NB4 (cell line): ENCODE measurements around the gene KXD1.

Experiments used
- DNase-seq: peaks from one replicate; pipeline ENCODE4 v3.0.0; 2010; ENCODE audit warnings: low read depth
- H3K4me3 ChIP-seq: one replicate; pipeline ENCODE4 v1.5.1; 2011; ENCODE audit warnings: mild to moderate bottlenecking, low read depth, low read length, moderate library complexity
- CTCF ChIP-seq: IDR thresholded peaks from one replicate; pipeline ENCODE4 v1.5.1; 2012; ENCODE audit warnings: low read depth, low read length
- MAX ChIP-seq: IDR thresholded peaks from 2 replicates; pipeline ENCODE4 v1.6.1; 2011; ENCODE audit warnings: low read depth, low read length
- MYC ChIP-seq: IDR thresholded peaks from 2 replicates; pipeline ENCODE4 v1.6.1; 2011; ENCODE audit warnings: low read depth, low read length
- POLR2A ChIP-seq: IDR thresholded peaks from 2 replicates; pipeline ENCODE4 v1.6.1; 2011; ENCODE audit warnings: mild to moderate bottlenecking; ENCODE audit not compliant: insufficient read length; ENCODE audit errors: extremely low read depth

Gene KXD1

GRCh38 chr19:18532168-18532890 lies 25.3 kb upstream of the KXD1 start:
- DNase-seq, result no peak
- no peak for TF ChIP-seq MAX
- TF ChIP-seq CTCF, result no peak
- no peak for TF ChIP-seq POLR2A
- TF ChIP-seq MYC, result no peak
- H3K4me3 ChIP-seq, result no peak overlapping the region

DNA sequence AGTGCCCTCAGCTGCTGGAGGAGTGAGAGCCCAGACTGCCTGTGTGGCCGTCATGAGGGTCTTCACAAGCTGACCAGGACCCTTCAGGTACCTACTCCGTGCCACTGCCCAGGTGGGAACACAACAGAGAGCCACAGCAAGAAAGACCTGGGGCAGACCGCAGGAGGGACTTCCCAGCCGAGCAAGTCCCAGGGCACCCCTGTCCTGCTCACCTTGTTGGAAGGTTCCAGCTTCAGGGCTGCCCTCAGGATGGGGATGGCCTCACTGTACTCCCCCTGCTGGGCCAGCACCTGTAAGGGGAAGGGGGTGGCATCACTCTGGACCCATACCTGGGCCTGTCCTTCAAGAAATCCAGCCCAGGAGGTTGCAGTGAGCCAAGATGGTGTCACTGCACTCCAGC lies 24.6 kb upstream of the KXD1 start:
- TF ChIP-seq MAX (no peak), MYC (no peak), POLR2A (no peak), CTCF (no peak)
- no peak for DNase-seq
- H3K4me3 ChIP-seq, result no peak overlapping the region

GRCh38 chr19:18536475-18536874 lies 21.2 kb upstream of the KXD1 start:
- no peak overlapping the region for H3K4me3 ChIP-seq
- DNase-seq, result no peak
- TF ChIP-seq POLR2A, result no peak
- TF ChIP-seq CTCF, result no peak
- TF ChIP-seq MYC, result no peak
- no peak for TF ChIP-seq MAX

- no peak for DNase-seq
- TF ChIP-seq CTCF (no peak), POLR2A (no peak), MAX (no peak), MYC (no peak)
- no peak overlapping the region for H3K4me3 ChIP-seq
Observed at GRCh38 chr19:18537431-18537830, 20.2 kb upstream of the KXD1 start.

- TF ChIP-seq MAX (no peak), CTCF (no peak), POLR2A (no peak), MYC (no peak)
- DNase-seq, result no peak
- H3K4me3 ChIP-seq, result no peak overlapping the region
Observed at GRCh38 chr19:18538115-18538514, 19.6 kb upstream of the KXD1 start.
